Measurements from ENCODE around the gene TMEM123. TPM values are rescaled to one million over a fixed set of nuclear protein-coding genes. Genes with fewer than 3 reads are reported as not detected.

Gene TMEM123
- 41.2 TPM for total RNA-seq

- Histone ChIP-seq H3K36me3 (ENCODE audit: control insufficient read depth in 3 of 3, insufficient read depth in 3 of 3, low read length in 3 of 3) (peaks cover 0 to 3% (median 0%) of the 10 kb centered on the region in 3 donors), H3K4me3 (ENCODE audit: low read length in 3 of 3) (peak within 1 kb of the TSS; percentile 79 to 96 (median 90)), H3K27me3 (ENCODE audit: control insufficient read depth in 3 of 3, insufficient read depth in 3 of 3, low read length in 3 of 3) (no peaks in the 10 kb centered on the region), H3K9me3 (ENCODE audit: control insufficient read depth in 3 of 3, low read length in 3 of 3) (no peaks in the 10 kb centered on the region), H3K27ac (ENCODE audit: low read depth, low read length) (peak within 1 kb of the TSS; percentile 77), H3K9ac (ENCODE audit: low read depth in 1 of 3, low read length in 3 of 3) (peak within 1 kb of the TSS; percentile 80 to 86 (median 84)), H3K4me1 (ENCODE audit: control insufficient read depth in 3 of 3, insufficient read depth in 3 of 3, low read length in 3 of 3) (peaks cover 3 to 17% (median 13%) of the 10 kb centered on the region in 3 donors)
These were observed at the start of gene TMEM123 for GRCh38 chr11:102452461-102453301. TMEM123 (minus strand) TSS chr11:102452765; CDS start chr11:102452623, 142 bp downstream.

- H3K36me3 ChIP-seq (ENCODE audit: control insufficient read depth in 3 of 3, insufficient read depth in 3 of 3, low read length in 3 of 3): no peaks in the 10 kb centered on the region
- no peak overlapping the region for H3K9ac ChIP-seq (ENCODE audit: low read depth in 1 of 3, low read length in 3 of 3)
- H3K4me1 ChIP-seq (ENCODE audit: control insufficient read depth in 3 of 3, insufficient read depth in 3 of 3, low read length in 3 of 3): no peaks in the 10 kb centered on the region
- no peak overlapping the region for H3K4me3 ChIP-seq (ENCODE audit: low read length in 3 of 3)
- H3K9me3 ChIP-seq (ENCODE audit: control insufficient read depth in 3 of 3, low read length in 3 of 3): no peaks in the 10 kb centered on the region
- no peak overlapping the region for H3K27ac ChIP-seq (ENCODE audit: low read depth, low read length)
- no peaks in the 10 kb centered on the region for H3K27me3 ChIP-seq (ENCODE audit: control insufficient read depth in 3 of 3, insufficient read depth in 3 of 3, low read length in 3 of 3)
These were observed 48.3 kb upstream of the TMEM123 start for GRCh38 chr11:102500829-102501228.

- no peak overlapping the region for H3K27ac ChIP-seq (ENCODE audit: low read depth, low read length)
These were observed 47.4 kb upstream of the TMEM123 start for GRCh38 chr11:102499931-102500330.

GRCh38 chr11:102499151-102499550 lies 46.6 kb upstream of the TMEM123 start:
- no peak overlapping the region for H3K4me3 ChIP-seq (ENCODE audit: low read length in 3 of 3)
- no peak overlapping the region for H3K9ac ChIP-seq (ENCODE audit: low read depth in 1 of 3, low read length in 3 of 3)
- H3K4me1 ChIP-seq (ENCODE audit: control insufficient read depth in 3 of 3, insufficient read depth in 3 of 3, low read length in 3 of 3): no peaks in the 10 kb centered on the region
- H3K27ac ChIP-seq (ENCODE audit: low read depth, low read length): no peak overlapping the region
- H3K9me3 ChIP-seq (ENCODE audit: control insufficient read depth in 3 of 3, low read length in 3 of 3): no peaks in the 10 kb centered on the region
- no peaks in the 10 kb centered on the region for H3K36me3 ChIP-seq (ENCODE audit: control insufficient read depth in 3 of 3, insufficient read depth in 3 of 3, low read length in 3 of 3)
- H3K27me3 ChIP-seq (ENCODE audit: control insufficient read depth in 3 of 3, insufficient read depth in 3 of 3, low read length in 3 of 3): no peaks in the 10 kb centered on the region

More at GRCh38 chr11:102499931-102500330, 47.4 kb upstream of the TMEM123 start:
- Histone ChIP-seq H3K4me1 (ENCODE audit: control insufficient read depth in 3 of 3, insufficient read depth in 3 of 3, low read length in 3 of 3) (no peaks in the 10 kb centered on the region), H3K36me3 (ENCODE audit: control insufficient read depth in 3 of 3, insufficient read depth in 3 of 3, low read length in 3 of 3) (no peaks in the 10 kb centered on the region), H3K4me3 (ENCODE audit: low read length in 3 of 3) (no peak overlapping the region), H3K27me3 (ENCODE audit: control insufficient read depth in 3 of 3, insufficient read depth in 3 of 3, low read length in 3 of 3) (no peaks in the 10 kb centered on the region), H3K9ac (ENCODE audit: low read depth in 1 of 3, low read length in 3 of 3) (no peak overlapping the region), H3K9me3 (ENCODE audit: control insufficient read depth in 3 of 3, low read length in 3 of 3) (no peaks in the 10 kb centered on the region)

GRCh38 chr11:102497061-102497460 lies 44.5 kb upstream of the TMEM123 start:
- no peaks in the 10 kb centered on the region for H3K27me3 ChIP-seq (ENCODE audit: control insufficient read depth in 3 of 3, insufficient read depth in 3 of 3, low read length in 3 of 3)
- H3K36me3 ChIP-seq (ENCODE audit: control insufficient read depth in 3 of 3, insufficient read depth in 3 of 3, low read length in 3 of 3): no peaks in the 10 kb centered on the region
- no peak overlapping the region for H3K4me3 ChIP-seq (ENCODE audit: low read length in 3 of 3)
- H3K27ac ChIP-seq (ENCODE audit: low read depth, low read length): no peak overlapping the region
- no peaks in the 10 kb centered on the region for H3K4me1 ChIP-seq (ENCODE audit: control insufficient read depth in 3 of 3, insufficient read depth in 3 of 3, low read length in 3 of 3)
- no peaks in the 10 kb centered on the region for H3K9me3 ChIP-seq (ENCODE audit: control insufficient read depth in 3 of 3, low read length in 3 of 3)
- no peak overlapping the region for H3K9ac ChIP-seq (ENCODE audit: low read depth in 1 of 3, low read length in 3 of 3)

GRCh38 chr11:102495161-102496042 lies 42.8 kb upstream of the TMEM123 start:
- H3K36me3 ChIP-seq (ENCODE audit: control insufficient read depth in 3 of 3, insufficient read depth in 3 of 3, low read length in 3 of 3): no peaks in the 10 kb centered on the region
- no peak overlapping the region for H3K27ac ChIP-seq (ENCODE audit: low read depth, low read length)
- no peaks in the 10 kb centered on the region for H3K9me3 ChIP-seq (ENCODE audit: control insufficient read depth in 3 of 3, low read length in 3 of 3)
- H3K27me3 ChIP-seq (ENCODE audit: control insufficient read depth in 3 of 3, insufficient read depth in 3 of 3, low read length in 3 of 3): no peaks in the 10 kb centered on the region
- H3K9ac ChIP-seq (ENCODE audit: low read depth in 1 of 3, low read length in 3 of 3): no peak overlapping the region
- no peaks in the 10 kb centered on the region for H3K4me1 ChIP-seq (ENCODE audit: control insufficient read depth in 3 of 3, insufficient read depth in 3 of 3, low read length in 3 of 3)
- H3K4me3 ChIP-seq (ENCODE audit: low read length in 3 of 3): no peak overlapping the region

- H3K36me3 ChIP-seq (ENCODE audit: control insufficient read depth in 3 of 3, insufficient read depth in 3 of 3, low read length in 3 of 3): no peaks in the 10 kb centered on the region
- no peak overlapping the region for H3K27ac ChIP-seq (ENCODE audit: low read depth, low read length)
- no peak overlapping the region for H3K4me3 ChIP-seq (ENCODE audit: low read length in 3 of 3)
- no peak overlapping the region for H3K9ac ChIP-seq (ENCODE audit: low read depth in 1 of 3, low read length in 3 of 3)
- H3K9me3 ChIP-seq (ENCODE audit: control insufficient read depth in 3 of 3, low read length in 3 of 3): no peaks in the 10 kb centered on the region
- H3K27me3 ChIP-seq (ENCODE audit: control insufficient read depth in 3 of 3, insufficient read depth in 3 of 3, low read length in 3 of 3): no peaks in the 10 kb centered on the region
- H3K4me1 ChIP-seq (ENCODE audit: control insufficient read depth in 3 of 3, insufficient read depth in 3 of 3, low read length in 3 of 3): no peaks in the 10 kb centered on the region
These were observed 41.7 kb upstream of the TMEM123 start for GRCh38 chr11:102494216-102494615.

- Histone ChIP-seq H3K9me3 (ENCODE audit: control insufficient read depth in 3 of 3, low read length in 3 of 3) (no peaks in the 10 kb centered on the region), H3K36me3 (ENCODE audit: control insufficient read depth in 3 of 3, insufficient read depth in 3 of 3, low read length in 3 of 3) (no peaks in the 10 kb centered on the region), H3K27me3 (ENCODE audit: control insufficient read depth in 3 of 3, insufficient read depth in 3 of 3, low read length in 3 of 3) (no peaks in the 10 kb centered on the region), H3K9ac (ENCODE audit: low read depth in 1 of 3, low read length in 3 of 3) (no peak overlapping the region), H3K4me3 (ENCODE audit: low read length in 3 of 3) (no peak overlapping the region), H3K4me1 (ENCODE audit: control insufficient read depth in 3 of 3, insufficient read depth in 3 of 3, low read length in 3 of 3) (no peaks in the 10 kb centered on the region), H3K27ac (ENCODE audit: low read depth, low read length) (no peak overlapping the region)
These were observed 41.0 kb upstream of the TMEM123 start for GRCh38 chr11:102493524-102493923.

GRCh38 chr11:102491969-102492368 lies 39.4 kb upstream of the TMEM123 start:
- H3K36me3 ChIP-seq (ENCODE audit: control insufficient read depth in 3 of 3, insufficient read depth in 3 of 3, low read length in 3 of 3): no peaks in the 10 kb centered on the region
- H3K9ac ChIP-seq (ENCODE audit: low read depth in 1 of 3, low read length in 3 of 3): no peak overlapping the region
- no peak overlapping the region for H3K27ac ChIP-seq (ENCODE audit: low read depth, low read length)
- no peak overlapping the region for H3K4me3 ChIP-seq (ENCODE audit: low read length in 3 of 3)
- no peaks in the 10 kb centered on the region for H3K27me3 ChIP-seq (ENCODE audit: control insufficient read depth in 3 of 3, insufficient read depth in 3 of 3, low read length in 3 of 3)
- H3K4me1 ChIP-seq (ENCODE audit: control insufficient read depth in 3 of 3, insufficient read depth in 3 of 3, low read length in 3 of 3): no peaks in the 10 kb centered on the region
- H3K9me3 ChIP-seq (ENCODE audit: control insufficient read depth in 3 of 3, low read length in 3 of 3): no peaks in the 10 kb centered on the region

Data from skeletal muscle tissue (tissue), 4 donors.